ENCODE results near the gene JARID2.

DNA sequence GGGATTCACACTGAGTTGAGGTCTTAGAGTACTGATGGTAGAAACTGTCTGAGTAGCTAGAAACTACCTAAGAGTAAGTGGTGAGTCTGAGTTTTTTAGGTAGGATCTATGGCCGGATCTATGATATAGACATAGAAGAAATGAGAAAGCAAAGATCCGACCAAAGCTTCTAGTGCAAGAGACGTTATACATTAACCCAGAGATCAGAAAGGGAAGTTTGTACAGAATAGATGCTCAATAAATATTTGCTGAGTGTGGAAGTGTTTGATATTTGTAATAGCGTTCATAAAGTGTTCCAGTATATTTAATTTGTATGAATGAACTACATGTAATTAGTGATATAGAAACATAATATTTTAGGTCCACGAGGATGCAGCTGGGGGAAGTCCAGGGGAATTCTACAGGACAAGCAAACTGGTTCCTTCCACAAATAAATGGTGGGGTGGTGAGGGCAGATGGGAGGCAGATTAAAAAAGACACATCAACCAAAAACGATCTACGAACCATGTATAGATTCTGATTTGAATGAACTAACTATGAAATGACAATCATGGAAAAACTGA is 31.9 kb upstream of the JARID2 start:
- TF ChIP-seq, protein P1, sequence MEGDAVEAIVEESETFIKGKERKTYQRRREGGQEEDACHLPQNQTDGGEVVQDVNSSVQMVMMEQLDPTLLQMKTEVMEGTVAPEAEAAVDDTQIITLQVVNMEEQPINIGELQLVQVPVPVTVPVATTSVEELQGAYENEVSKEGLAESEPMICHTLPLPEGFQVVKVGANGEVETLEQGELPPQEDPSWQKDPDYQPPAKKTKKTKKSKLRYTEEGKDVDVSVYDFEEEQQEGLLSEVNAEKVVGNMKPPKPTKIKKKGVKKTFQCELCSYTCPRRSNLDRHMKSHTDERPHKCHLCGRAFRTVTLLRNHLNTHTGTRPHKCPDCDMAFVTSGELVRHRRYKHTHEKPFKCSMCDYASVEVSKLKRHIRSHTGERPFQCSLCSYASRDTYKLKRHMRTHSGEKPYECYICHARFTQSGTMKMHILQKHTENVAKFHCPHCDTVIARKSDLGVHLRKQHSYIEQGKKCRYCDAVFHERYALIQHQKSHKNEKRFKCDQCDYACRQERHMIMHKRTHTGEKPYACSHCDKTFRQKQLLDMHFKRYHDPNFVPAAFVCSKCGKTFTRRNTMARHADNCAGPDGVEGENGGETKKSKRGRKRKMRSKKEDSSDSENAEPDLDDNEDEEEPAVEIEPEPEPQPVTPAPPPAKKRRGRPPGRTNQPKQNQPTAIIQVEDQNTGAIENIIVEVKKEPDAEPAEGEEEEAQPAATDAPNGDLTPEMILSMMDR (IDR thresholded peaks at IDR 0.05; ENCODE audit: low read length), result no peak
- TF ChIP-seq EZH2 (IDR thresholded peaks at IDR 0.05; ENCODE audit: borderline replicate concordance, low read length), result no peak

All from OCI-LY1 (cell line).